Ovary (tissue), 9 donors: ENCODE results near the gene HOXA6. TPM values are rescaled to one million over a fixed set of nuclear protein-coding genes. Genes with fewer than 3 reads are reported as not detected.
A peak's percentile ranks its signal among the peaks of the same experiment; 100 is the strongest.

Experiments used
- DNase-seq, 5 donors: peaks; one replicate each; pipeline ENCODE4 v3.0.0-alpha.2; 2019 to 2020
- H3K27ac ChIP-seq, 2 donors: fragments of 200-600 bp; one replicate each; pipeline versions ENCODE4 v1.5.1 to v1.8.0; 2019 to 2022
- H3K27me3 ChIP-seq: fragments of 200-600 bp; one replicate; pipeline ENCODE4 v1.8.0; 2022
- H3K36me3 ChIP-seq: fragments of 200-600 bp; sonication (generic); one replicate; pipeline ENCODE4 v1.5.1; 2019
- H3K4me1 ChIP-seq: one replicate; pipeline ENCODE4 v1.8.1; 2013; ENCODE audit warnings: mild to moderate bottlenecking, moderate library complexity; ENCODE audit not compliant: insufficient read depth
- H3K4me3 ChIP-seq: fragments of 200-600 bp; sonication (generic); one replicate; pipeline ENCODE4 v1.5.1; 2017
- H3K9me3 ChIP-seq, 2 donors: fragments of 200-600 bp in 1 of 2; sonication (generic) in 1 of 2; one replicate each; pipeline versions ENCODE4 v1.5.1 to v1.8.1; 2013 to 2019; ENCODE audit warnings: mild to moderate bottlenecking in 1 of 2, moderate library complexity in 1 of 2
- EP300 ChIP-seq: sonication (generic); formaldehyde crosslinking; IDR thresholded peaks from one replicate; pipeline ENCODE4 v1.6.1; 2017; ENCODE audit warnings: antibody characterized with exemption
- POLR2A ChIP-seq: fragments of 450-650 bp; IDR thresholded peaks from one replicate; pipeline ENCODE4 v1.6.1; 2017; ENCODE audit warnings: antibody characterized with exemption, mild to moderate bottlenecking, moderate library complexity
- WGBS, 3 donors: extraction: QIAGEN DNeasy Blood & Tissue Kit in 1 of 3; methylation state at CpG; one replicate each; pipeline versions ENCODE4 v1.1.5 to v1.1.7; 2013 to 2017; 5-methylcytosine and 5-hydroxymethylcytosine counted together
- intact Hi-C, 4 donors: fragments of 100-400 bp; cut with DNase I; formaldehyde crosslinking; loops; one replicate each; pipeline versions ENCODE4 v1.11.0 to v1.15.1; 2022 to 2023
- polyA plus RNA-seq, 2 donors: library from polyadenylated mRNA; stranded (reverse); fragments of 200-250 nt in 1 of 2; fragments of 350-450 nt in 1 of 2; fragmentation: Illumina TruSeq in 1 of 2; extraction: RNeasy Lipid Tissue Mini Kit (QIAGEN cat#74804) in 1 of 2; gene quantifications; one replicate each; pipeline ENCODE4 v1.2.3, GENCODE V29; 2013 to 2014
- total RNA-seq, 7 donors: library from RNA; depleted of rRNA in 2 of 7; stranded (reverse); fragments of >200 nt in 2 of 7; fragmentation: NEBNext Ultra II Directional in 3 of 7; extraction: Animal tissue kit (Norgen Biotek cat#: 25700) in 3 of 7; gene quantifications; one replicate each; pipeline versions ENCODE4 v1.1.0 to v1.2.4, GENCODE V29; 2016 to 2023
- TF ChIP-seq, protein P1 (sequence below), 3 donors: fragments of 450-650 bp in 2 of 3; fragments of 200-600 bp in 1 of 3; IDR thresholded peaks; one replicate each; pipeline versions ENCODE4 v1.5.1 to v1.8.0; 2016 to 2022; ENCODE audit warnings: antibody characterized with exemption in 3 of 3, mild to moderate bottlenecking in 1 of 3
- donor health status: DM: no; HTN: no; CAD: no; lungs with moderate emphysema.
- donor health status: DM: no; HTN: no; CAD: no.
- donor health status: Bipolar disorder and iron deficiency.
- donor health status: DM: yes; HTN: yes; CAD: no.
- donor health status: DM: no; HTN: no; CAD: no.
- donor health status: DM: yes; HTN: yes; CAD: no.

The HOXA6 gene
- total and polyA plus RNA-seq, 9 donors = 0.29 to 4.2 (median 0.39) TPM; not detected in 1

DNA sequence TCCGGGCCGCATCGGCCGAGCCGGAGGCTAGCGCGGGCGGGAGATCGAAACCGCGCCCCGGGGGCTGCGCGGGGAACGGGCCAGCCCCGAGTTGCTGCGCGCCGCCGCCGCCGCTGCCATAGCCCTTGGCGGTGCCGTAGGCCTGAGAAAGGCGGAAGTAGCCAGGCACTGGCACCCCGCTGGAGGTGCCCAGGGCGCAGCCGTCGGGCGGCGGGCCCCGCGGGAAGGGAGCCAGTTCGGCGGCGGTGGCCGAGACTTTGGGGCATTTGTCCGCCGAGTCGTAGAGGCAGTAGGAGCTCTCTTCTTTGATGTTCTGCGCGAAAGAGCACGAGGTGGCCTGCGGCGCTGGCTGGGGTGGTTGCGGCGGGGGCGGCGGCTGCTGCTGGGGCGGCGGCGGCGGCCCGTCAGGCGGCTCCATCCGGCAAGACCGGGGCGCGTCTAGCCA is 26.0 kb upstream of the HOXA6 start:
- peaks cover 19% of the 10 kb centered on the region for H3K27me3 ChIP-seq
- peak overlapping the region; percentile 53 for H3K4me3 ChIP-seq
- 0 to 2% (median 1%) methylated on average over 39 to 59 of the region's 59 CpGs for WGBS, 3 donors
- peaks cover 14% of the 10 kb centered on the region for H3K4me1 ChIP-seq
- H3K36me3 ChIP-seq = no peaks in the 10 kb centered on the region
- intact Hi-C loops = no loop called here
- no peak overlapping the region for H3K27ac ChIP-seq
- no peaks in the 10 kb centered on the region for H3K9me3 ChIP-seq
- TF ChIP-seq, protein P1, sequence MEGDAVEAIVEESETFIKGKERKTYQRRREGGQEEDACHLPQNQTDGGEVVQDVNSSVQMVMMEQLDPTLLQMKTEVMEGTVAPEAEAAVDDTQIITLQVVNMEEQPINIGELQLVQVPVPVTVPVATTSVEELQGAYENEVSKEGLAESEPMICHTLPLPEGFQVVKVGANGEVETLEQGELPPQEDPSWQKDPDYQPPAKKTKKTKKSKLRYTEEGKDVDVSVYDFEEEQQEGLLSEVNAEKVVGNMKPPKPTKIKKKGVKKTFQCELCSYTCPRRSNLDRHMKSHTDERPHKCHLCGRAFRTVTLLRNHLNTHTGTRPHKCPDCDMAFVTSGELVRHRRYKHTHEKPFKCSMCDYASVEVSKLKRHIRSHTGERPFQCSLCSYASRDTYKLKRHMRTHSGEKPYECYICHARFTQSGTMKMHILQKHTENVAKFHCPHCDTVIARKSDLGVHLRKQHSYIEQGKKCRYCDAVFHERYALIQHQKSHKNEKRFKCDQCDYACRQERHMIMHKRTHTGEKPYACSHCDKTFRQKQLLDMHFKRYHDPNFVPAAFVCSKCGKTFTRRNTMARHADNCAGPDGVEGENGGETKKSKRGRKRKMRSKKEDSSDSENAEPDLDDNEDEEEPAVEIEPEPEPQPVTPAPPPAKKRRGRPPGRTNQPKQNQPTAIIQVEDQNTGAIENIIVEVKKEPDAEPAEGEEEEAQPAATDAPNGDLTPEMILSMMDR (IDR thresholded peaks at IDR 0.05) = no peak
- no peak for TF ChIP-seq EP300
- no peak for TF ChIP-seq POLR2A
- peak in 3 of 5 donors; percentile 27 to 49 (median 30) for DNase-seq

DNA sequence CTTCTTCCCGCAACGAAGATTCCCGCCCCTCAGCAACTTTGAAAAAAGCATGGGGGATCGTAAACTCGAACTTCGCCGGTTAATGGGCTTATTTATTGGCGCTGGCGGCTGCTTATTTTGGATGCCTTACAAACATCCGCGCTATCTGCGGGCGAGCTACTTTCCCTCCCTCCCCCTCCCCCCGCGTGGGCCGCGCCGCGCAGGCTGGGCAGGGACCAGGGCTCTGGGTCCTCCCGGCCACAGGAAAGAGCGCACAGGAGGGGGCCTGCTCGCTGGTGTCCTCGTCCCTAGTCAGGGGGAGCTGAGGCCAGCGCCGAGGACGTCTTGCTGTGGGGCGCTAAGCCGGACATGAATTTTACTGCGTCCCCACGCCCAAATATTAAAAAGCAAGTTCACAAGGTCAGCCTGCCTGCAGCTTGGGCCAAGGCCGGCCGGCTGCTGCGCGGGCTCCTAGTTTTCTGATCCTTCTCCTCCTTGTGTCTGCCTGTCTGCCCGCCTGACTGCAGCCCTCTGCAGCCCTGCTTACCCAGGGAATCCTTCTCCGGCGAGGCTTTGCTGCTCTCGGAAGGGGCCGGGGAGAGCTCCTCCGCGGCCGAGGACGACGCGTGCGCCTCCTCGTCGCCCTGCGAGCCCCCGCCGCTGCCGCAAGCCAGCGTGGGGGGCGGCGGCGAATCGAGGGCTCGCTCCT is 25.4 kb upstream of the HOXA6 start:
- DNase-seq = peak; percentile 48 to 77 (median 67)
- intact Hi-C loops = no loop called here
- peak overlapping the region; percentile 53 for H3K4me3 ChIP-seq
- no peak overlapping the region for H3K27ac ChIP-seq
- TF ChIP-seq EP300 = no peak
- no peak for TF ChIP-seq POLR2A
- TF ChIP-seq, protein P1 (IDR thresholded peaks at IDR 0.05) = no peak
- peaks cover 21% of the 10 kb centered on the region for H3K27me3 ChIP-seq
- no peaks in the 10 kb centered on the region for H3K9me3 ChIP-seq
- 1 to 2% (median 1%) methylated on average over 53 to 58 of the region's 58 CpGs for WGBS, 3 donors
- H3K36me3 ChIP-seq = no peaks in the 10 kb centered on the region
- H3K4me1 ChIP-seq = peaks cover 14% of the 10 kb centered on the region

DNA sequence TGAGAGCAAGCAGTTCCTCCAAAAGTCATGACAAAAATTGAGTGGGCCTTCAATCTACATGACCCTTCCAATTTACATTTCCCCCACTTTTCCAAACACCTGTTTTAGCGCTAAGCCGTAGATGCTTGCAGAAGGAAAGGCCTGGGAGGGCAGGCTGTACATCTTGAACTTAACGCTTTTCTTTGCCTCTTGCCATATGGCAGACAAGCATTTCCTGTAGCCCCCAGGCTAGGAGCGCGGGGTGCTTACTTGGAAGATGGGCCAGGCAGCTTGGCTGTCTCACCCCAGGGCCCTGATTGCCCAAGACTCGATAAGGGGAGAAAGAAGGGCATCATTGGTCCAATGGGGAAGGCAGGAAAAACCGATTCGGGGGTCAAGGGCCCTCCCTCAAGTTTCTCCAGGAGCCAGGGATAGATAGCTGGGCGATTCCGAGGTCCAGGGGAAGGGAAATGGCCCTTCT is 24.8 kb upstream of the HOXA6 start:
- Histone ChIP-seq H3K36me3 (no peaks in the 10 kb centered on the region), H3K27ac (no peak overlapping the region), H3K9me3 (no peaks in the 10 kb centered on the region), H3K27me3 (peaks cover 21% of the 10 kb centered on the region), H3K4me1 (peaks cover 14% of the 10 kb centered on the region), H3K4me3 (peak overlapping the region; percentile 53)
- no peak for TF ChIP-seq EP300
- TF ChIP-seq, protein P1 (IDR thresholded peaks at IDR 0.05) = no peak
- 19 to 26% (median 22%) methylated on average over 10 of the region's 10 CpGs for WGBS, 3 donors
- intact Hi-C loops = no loop called here
- DNase-seq = peak in 3 of 5 donors; percentile 17 to 28 (median 17)

DNA sequence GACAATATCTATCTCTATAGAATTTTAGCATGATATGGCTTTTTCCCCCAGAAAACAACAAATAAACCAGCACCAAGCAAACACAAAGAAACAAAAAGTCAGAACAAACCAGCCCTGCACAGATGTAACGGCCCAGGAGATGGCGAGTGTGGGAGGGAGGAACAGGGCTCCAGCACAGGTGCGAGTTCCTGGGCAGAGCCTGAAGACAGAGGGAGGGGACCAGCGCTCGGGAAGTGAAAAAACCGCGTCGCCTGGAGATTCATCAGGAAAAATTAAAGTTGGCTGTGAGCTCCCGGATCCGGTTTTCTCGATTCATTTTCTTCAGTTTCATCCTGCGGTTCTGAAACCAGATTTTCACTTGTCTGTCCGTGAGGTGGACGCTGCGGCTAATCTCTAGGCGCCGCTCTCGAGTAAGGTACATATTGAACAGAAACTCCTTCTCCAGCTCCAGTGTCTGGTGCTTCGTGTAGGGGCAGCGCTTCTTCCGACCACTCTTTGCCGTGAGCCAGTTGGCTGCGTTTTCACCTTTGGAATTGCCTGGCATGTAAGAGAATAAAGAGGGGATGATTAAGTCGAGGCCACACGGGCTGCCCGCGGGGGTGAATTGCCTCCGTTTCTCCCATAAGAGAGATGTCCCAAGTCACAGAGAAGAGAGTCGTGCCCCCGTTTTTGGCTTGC is 24.2 kb upstream of the HOXA6 start:
- Histone ChIP-seq H3K4me1 (peaks cover 14% of the 10 kb centered on the region), H3K36me3 (no peaks in the 10 kb centered on the region), H3K27me3 (peaks cover 21% of the 10 kb centered on the region), H3K27ac (no peak overlapping the region), H3K9me3 (no peaks in the 10 kb centered on the region), H3K4me3 (peak overlapping the region; percentile 53)
- TF ChIP-seq, protein P1 (IDR thresholded peaks at IDR 0.05) = no peak
- TF ChIP-seq POLR2A (no peak), EP300 (no peak)
- peak in 1 of 5 donors; percentile 21 for DNase-seq
- WGBS, 3 donors = 17 to 45% (median 17%) methylated on average over 30 of the region's 30 CpGs
- intact Hi-C loops = no loop called here
